AG09319 (cell line): Measurements from ENCODE around the gene FUT3.

ENCODE experiments used
- DNase-seq: peaks from one replicate; pipeline ENCODE4 v3.0.0-alpha.2; 2010; ENCODE audit warnings: low read depth; ENCODE audit errors: extremely low read depth
- CTCF ChIP-seq: IDR thresholded peaks from 2 replicates; pipeline ENCODE4 v1.5.1; 2011; ENCODE audit warnings: low read depth, mild to moderate bottlenecking, inconsistent platforms, low read length, moderate library complexity

FUT3 gene

DNA sequence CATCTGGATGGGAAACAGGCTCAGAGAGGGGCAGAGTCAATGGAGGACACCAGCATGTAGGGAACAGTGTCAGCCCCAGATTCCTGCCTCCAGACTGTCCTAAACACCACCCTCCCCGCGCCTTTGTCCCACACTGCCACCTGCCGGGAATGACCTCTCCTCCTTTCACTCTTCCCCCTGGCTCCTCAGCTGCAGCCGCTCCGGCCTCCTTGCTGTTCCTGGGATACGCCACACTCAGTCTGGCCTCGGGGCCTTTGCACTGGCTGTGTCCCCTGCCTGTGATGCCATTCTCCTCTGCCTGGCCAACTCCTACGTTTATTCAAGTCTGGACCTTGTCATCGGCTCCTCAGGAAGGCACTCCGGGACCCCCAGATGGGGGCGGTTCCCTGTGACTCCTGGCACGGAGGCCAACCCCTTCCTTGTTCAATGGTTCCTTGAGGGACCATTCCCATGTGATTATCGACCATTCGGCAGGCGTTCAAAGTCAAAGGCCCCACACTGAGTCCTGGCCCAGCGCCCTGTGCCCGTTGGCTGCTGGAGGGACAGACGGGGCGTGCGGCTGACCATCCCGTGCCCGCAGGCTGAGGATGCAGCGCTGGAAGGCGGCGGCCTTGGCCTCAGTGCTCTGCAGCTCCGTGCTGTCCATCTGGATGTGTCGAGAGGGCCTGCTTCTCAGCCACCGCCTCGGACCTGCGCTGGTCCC, 27.5 kb downstream of the FUT3 start:
- no peak; the same call in 1 of the 2 replicates for TF ChIP-seq CTCF

DNA sequence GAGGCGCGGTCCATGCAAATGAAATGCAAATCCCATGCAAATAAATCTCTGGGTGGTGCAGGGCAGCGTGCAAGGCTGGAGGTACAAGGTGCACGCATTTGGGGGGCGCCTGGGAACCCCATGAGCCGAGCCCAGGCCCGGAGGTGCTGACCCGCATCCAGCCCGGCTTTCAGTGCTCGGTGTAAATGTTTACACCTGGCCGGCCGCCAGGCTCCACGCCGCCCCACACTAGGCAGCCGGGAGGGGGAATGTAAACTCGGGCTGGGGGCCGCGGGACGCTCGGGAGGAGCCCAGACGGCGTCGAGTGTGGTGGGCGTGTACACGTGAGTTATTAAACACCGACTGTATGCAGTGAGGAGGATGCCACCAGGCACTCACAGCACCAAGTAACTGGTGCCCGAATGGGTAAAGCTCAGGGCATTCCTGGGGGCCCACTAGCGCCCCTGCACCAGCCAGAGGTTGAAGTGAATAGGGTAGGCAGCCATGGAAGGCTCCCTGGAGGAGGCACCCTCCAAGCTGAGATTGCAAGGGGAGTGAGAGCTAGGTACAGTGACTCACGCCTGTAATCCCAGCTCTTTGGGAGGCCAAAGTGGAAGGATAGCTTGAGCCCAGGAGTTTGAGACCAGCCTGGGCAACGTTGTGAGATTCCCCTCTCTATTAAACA, 28.9 kb downstream of the FUT3 start:
- DNase-seq: no peak
- no peak for TF ChIP-seq CTCF

More for the DNA sequence above, 27.5 kb downstream of the FUT3 start:
- no peak for DNase-seq

- no peak for TF ChIP-seq CTCF
Measured at GRCh38 chr19:5821521-5822180, 29.6 kb downstream of the FUT3 start.

GRCh38 chr19:5820785-5821184, 30.5 kb downstream of the FUT3 start:
- DNase-seq: no peak
- no peak for TF ChIP-seq CTCF

More at GRCh38 chr19:5821521-5822180, 29.6 kb downstream of the FUT3 start:
- no peak for DNase-seq

DNA sequence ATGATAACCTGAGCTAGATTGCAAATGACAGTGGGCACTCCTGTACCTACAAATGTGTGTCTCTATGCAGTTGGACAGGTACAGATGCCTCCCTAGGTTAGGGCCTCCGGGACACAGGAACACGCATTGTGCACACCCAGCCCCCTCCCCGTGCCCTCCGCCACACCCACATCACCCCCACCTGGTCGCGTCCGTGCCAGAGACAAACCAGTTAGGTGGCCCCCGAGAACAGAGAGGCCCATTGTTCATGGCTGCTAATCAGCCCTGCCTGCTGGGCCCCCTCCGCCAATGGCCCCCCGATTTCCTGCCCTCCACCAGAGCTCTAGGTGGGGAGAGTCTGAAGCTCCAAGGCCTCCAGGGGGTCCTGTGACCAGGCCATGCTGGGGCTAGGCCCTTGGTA, 32.7 kb downstream of the FUT3 start:
- TF ChIP-seq CTCF: no peak
- DNase-seq: no peak

DNA sequence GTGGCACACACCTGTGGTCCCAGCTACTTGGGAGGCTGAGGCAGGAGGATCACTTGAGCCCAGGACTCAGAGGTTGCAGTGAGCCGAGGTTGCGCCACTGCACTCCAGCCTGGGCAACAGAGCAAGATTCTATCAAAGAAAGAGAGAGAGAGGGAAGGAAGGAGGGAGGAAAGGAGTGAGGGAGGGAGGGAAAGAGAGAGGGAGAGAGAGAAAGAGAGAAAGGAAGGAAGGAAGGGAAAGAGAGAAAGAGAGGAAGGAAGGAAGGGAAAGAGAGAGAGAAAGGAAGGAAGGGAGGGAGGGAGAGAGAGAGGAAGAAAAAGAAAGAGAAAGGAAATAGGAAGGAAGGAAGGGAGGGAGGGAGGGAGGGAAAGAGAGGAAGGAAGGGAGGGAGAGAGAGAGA, 34.0 kb downstream of the FUT3 start:
- no peak for TF ChIP-seq CTCF
- DNase-seq: no peak

DNA sequence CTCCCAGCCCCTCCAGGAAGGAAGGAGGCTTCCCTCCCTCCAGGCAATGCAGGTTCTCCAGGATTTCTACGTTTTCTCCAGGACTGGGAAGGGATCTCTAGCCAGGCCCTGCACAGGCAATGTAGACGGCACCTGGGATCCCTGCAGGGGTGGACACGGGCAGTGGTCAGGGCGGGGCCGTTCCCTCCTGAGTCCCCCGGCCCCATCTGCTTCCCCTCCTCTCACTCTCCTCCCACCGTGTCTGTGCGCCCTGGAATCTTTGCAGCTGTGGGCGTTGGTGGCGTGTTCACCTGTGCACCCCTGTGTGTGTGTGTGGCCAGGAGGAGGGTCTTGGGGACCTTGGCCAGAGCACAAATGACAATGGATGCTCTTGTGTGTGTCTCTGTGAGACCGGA, 36.4 kb downstream of the FUT3 start:
- TF ChIP-seq CTCF: no peak
- DNase-seq: no peak
